HG03432 (cell line): Measurements from ENCODE around the gene UPF2.
"Not testable (repeated sequence)": the region's sequence is repeated elsewhere in the genome, so short reads cannot be mapped to it uniquely, and the experiment has no call there.

ENCODE experiments used
- ATAC-seq: cut with Tn5 transposase; IDR thresholded peaks from one replicate; pipeline ENCODE4 v1.9.1; 2021; ENCODE audit warnings: mild to moderate bottlenecking, moderate library complexity; ENCODE audit not compliant: unreplicated experiment

Gene UPF2

DNA sequence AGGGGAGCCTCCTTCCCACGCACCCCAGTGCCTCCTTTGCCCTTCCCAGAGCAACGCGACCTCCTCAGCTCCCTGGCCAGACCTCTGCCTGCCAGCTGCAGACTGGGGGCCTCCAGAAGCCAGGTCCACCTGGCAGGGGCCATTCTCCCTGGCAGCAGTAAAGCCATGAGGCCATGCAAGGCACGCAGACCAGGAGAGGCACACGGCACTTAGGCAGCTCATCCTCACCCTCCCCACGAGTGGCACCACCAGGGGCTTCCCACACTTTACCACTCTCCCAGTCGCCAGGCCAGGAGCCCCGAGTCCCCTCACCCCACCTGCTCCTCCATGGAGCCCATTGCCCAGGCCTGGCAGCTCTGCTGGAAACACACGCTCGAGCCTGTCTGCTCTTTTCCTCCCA, 134.1 kb downstream of the UPF2 start:
- ATAC-seq: no peak

DNA sequence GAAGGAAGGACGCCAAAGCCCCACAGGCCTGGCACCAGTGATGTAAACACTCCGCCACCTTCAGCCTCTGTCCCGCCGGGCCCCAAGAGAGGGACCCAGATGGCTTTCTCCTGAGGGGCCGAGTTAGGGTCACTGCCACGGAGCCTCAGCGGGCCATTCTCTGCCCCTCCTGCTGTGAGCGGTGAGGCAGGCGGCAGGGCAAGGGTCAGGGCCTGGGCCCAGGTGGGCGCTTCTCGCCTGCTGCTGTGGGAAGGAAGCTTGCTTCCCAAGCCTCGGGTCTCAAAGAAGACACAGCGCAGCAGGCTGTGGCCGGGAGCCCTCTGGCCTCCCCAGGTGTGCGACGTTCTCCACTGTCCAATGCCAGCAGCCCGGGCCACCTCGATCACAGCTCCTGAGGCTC, 134.7 kb downstream of the UPF2 start:
- no peak for ATAC-seq

GRCh38 chr10:11906714-11907113, 135.9 kb downstream of the UPF2 start:
- ATAC-seq: no peak

GRCh38 chr10:11902646-11903045, 140.0 kb downstream of the UPF2 start:
- ATAC-seq: no peak

DNA sequence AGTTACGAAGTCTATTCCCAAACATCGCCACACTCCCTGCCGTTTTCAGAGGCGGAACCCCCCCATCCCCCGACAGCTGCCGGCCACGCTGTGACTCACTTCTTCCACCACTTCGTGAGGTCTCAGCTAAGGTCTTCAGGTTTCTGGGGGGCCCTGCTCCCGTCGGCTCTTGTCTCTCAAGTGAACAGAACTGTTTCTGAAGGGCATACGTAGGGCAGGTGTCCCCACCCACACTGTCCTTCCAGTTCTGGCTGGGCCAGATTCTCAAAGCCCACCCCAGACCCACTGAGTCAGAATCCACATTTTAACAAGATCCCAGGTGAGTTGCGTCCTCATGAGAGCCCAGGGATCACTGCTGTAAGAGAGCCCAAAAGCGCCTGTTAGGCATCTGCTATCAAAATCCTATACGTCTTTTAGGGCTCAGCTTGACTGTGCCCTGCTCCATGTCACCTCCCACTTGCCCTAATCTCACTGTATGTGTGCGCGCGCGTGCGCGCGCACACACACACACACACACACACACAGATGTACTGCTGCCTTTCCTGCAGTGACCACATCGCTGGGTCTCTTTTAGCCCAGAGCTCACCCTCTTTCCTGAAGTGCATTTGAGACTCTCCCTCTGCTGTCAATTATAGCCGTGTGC, 140.7 kb downstream of the UPF2 start:
- ATAC-seq: no peak

DNA sequence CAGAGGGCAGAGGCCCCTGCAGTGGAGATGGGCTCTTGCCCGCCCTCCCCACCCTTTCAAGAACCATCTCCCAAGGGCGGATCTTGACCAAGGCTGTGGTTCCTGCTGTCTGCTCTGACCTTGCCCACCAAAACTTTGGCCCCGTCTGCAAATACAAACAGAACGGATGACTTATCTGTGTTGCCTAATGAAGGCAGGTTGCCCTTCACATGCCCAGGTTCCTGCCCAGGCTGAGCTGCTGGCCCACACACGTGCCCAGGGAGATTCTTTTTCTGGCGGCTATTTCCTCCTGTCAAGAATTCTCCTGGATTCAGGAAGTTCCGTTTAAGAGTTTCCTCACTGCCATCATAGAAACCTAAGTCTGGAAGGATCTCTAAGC, 141.2 kb downstream of the UPF2 start:
- ATAC-seq: no peak

DNA sequence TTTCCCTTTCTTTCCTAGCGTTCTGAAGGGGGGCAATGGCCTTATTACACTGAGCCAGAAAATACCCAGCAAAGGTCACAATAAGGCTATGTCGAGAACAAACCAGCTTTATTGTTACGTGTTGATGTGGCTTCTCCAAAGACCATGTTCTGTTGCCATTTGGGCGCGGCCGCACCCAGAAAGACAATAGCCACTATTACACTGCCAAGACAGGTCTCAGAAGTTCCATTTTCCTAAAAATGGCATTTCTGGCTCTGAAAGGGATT, 141.6 kb downstream of the UPF2 start:
- ATAC-seq: no peak

DNA sequence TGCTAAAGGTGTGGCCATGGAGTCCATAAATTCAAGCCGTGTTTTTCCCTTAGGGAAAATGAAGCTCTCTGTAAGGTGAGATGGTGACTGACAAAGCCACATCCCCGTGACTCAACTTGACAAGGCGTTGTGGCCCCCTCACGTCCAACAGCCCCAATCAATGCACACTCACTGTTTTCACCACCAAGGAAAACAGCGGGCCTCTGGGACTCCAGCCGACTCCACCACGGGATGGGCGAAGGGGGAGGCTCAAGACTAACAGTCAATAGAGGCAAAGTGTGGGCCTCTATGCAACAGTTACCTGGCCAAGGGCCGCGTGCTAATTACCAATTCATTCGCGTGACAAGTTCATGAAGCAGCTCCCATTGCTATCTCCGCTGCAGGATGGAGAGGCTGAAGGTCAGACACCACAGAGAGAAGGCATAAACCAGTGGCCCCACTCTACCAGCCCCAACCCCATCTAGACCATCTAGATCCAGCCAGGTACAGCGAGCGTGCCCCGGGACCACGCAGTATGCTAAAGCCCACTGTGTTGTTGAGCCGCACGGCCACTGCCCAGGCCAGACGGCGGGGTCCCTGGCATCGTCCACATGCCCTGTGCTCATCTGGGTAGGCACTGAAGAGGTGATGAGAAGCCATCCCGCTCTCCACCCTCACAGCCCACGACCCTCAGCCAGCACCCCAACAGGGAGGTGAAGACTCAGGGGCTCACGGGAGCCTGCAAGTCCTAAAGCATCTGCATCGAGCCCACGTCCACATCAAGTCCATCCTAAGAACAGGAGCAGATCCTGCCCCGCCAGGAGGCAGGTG, 143.3 kb downstream of the UPF2 start:
- no peak for ATAC-seq

DNA sequence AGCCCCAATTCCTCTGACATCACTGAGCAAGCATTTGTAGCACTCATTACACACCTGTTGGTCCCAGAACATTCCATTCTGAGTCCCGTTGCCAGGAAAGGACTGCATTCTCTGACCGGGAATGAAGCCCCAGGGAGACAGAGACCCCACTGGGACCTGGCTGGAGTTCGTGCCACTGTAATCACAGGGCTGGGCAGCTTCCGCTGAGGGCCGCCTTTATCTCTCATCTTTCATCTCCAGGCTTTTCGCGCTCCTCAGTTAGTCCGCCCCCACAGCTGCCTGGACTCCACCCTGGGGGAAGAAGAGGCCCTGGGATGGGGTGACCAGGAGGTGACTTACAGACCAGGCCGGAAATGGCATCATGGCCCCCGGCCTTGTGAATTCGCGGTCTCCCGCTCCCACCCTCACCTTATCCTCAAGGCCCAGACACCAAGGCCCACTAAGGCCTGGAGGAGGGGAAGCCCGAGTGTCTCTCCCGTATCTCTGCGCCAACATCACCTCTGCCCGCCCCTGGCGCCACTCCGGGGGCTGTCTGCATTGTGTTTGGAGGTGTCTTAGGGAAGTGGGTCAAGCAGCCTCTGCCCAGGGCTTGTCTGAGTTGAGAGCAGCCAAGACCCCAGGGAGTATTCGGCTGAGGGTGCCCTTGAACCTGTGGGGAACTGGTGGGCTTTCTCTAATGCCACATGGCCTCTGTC, 144.1 kb downstream of the UPF2 start:
- ATAC-seq: no peak

GRCh38 chr10:11898033-11898371, 144.6 kb downstream of the UPF2 start:
- no peak for ATAC-seq

DNA sequence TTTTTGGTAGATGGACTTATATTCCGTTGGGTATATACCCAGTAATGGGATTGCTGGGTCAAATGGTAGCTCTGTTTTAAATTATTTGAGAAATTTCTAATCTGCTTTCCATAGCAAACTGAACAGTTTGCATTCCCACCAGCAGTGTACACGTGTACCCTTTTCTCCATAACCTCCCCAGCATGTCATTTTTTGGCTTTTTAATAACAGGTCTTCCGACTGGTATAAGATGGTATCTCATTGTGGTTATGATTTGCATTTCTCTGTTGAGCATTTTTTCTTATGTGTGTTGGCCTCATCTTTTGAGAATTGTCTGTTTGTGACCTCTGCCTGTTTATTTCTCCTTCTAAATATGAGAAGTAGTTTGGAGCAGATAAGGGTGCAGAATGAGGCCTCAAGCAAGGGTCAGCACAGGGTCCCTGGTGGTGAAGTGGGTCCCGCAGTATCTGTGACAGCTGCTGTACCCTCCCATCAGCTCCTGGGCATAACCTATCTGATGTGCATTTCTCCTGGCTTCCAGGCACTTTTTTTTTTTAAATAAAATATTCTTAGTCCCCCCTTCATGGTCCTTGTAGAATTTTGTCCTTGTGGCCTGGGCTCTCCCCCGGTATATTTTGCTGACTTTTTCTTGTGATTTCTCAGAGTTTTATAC, 145.9 kb downstream of the UPF2 start:
- ATAC-seq: no peak

GRCh38 chr10:11895598-11895997, 147.0 kb downstream of the UPF2 start:
- no peak for ATAC-seq

GRCh38 chr10:11895108-11895466, 147.5 kb downstream of the UPF2 start:
- no peak for ATAC-seq

GRCh38 chr10:11894381-11895107, 148.1 kb downstream of the UPF2 start:
- ATAC-seq: no peak

GRCh38 chr10:11893749-11894278, 148.8 kb downstream of the UPF2 start:
- ATAC-seq: no peak

DNA sequence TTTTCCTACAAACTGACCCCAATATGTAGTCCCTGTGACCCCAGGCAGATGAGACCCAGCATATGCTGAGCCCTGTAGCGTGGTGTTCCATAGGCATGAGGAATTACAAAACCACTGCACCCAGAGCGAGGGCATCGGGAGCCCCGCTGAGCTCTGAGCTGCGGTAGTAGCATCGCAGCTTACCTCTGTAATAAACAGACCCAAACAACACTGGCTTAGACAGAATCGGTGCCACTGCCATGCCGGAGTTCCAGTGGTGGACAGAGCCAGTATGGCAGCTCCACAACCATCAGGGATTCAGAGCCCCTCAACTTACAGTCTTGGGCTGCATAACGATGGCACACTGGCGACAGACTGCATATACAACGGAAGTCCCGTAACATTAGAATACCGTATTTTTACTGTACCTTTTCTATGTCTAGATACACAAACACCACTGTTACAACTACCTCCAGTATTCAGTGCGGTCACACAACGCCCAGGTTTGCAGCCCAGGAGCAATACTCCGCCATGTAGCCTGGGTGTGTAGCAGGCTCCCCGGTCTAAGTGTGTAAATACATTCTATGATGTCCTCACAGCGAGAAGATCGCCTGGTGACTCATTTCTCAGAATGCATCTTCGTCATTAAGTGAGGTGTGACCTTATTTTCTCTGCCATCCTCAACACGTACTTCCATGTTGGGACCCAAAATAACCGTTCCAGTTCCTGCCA, 150.7 kb downstream of the UPF2 start:
- ATAC-seq: no peak

- not testable (repeated sequence) for ATAC-seq
These were observed 153.3 kb downstream of the UPF2 start for GRCh38 chr10:11889263-11889662.

GRCh38 chr10:11887381-11888227, 155.0 kb downstream of the UPF2 start:
- ATAC-seq: no peak

- peak; percentile 63 for ATAC-seq
These were observed 155.8 kb downstream of the UPF2 start for GRCh38 chr10:11886851-11887250.

DNA sequence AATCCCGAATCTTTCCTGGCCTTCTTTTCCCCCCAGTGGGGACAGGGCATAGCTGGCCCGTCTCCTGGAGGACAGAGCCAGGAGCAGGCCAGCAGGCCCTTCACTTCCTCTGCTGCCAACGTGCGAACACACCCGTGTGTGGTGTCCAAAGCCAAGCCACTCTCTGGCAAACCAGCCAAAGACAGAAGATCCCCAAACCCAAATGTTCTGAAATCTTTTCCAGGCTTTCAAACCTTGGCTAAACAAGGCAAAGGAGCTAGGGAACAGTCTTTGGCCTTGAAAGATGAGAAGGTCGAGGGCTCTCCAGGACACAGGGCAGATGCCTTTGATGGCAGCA, 156.5 kb downstream of the UPF2 start:
- ATAC-seq: no peak
